Measurements from ENCODE around the gene FNIP1.
"Not testable (repeated sequence)": the region's sequence is repeated elsewhere in the genome, so short reads cannot be mapped to it uniquely, and the experiment has no call there.

FNIP1 gene

GRCh38 chr5:131782717-131783116 lies 14.1 kb downstream of the FNIP1 start:
- no peak overlapping the region for H2AK5ac ChIP-seq (ENCODE audit: low read depth, low read length)
- DNase-seq (ENCODE audit: low spot score) = no peak
- H2BK120ac ChIP-seq (ENCODE audit: low read depth, low read length) = no peak overlapping the region
- no peak overlapping the region for H2AFZ ChIP-seq (ENCODE audit: low read length)
- H3K4me3 ChIP-seq (ENCODE audit: low read length in 2 of 2) = no peak overlapping the region
- no peak overlapping the region for H3K27ac ChIP-seq (replicated peaks; ENCODE audit: low read length)
- no peak overlapping the region for H4K91ac ChIP-seq (ENCODE audit: low read depth, low read length, poor library complexity)
- no peak overlapping the region for H3K4me2 ChIP-seq (ENCODE audit: insufficient read depth, low read length, poor library complexity, severe bottlenecking)
- H3K4me1 ChIP-seq (ENCODE audit: control insufficient read depth in 2 of 2, insufficient read depth in 1 of 2, low read depth in 1 of 2, low read length in 2 of 2) = peaks cover 0 to 2% of the 10 kb centered on the region in 2 donors
- no peak overlapping the region for H3K14ac ChIP-seq (ENCODE audit: low read length)
- peaks cover 0 to 3% of the 10 kb centered on the region in 2 donors for H3K36me3 ChIP-seq (replicated peaks in 1 of 2; ENCODE audit: control insufficient read depth in 2 of 2, insufficient read depth in 2 of 2, low read length in 2 of 2)
- no peak overlapping the region for H2BK12ac ChIP-seq (ENCODE audit: low read length)
- peaks cover 6% of the 10 kb centered on the region for H3K79me1 ChIP-seq (ENCODE audit: low read depth, low read length)
- peaks cover 0 to 20% of the 10 kb centered on the region in 2 donors for H3K9me3 ChIP-seq (replicated peaks in 1 of 2; ENCODE audit: control insufficient read depth in 2 of 2, insufficient read depth in 1 of 2, low read depth in 1 of 2, low read length in 2 of 2)
- H3K4ac ChIP-seq (ENCODE audit: low read length) = no peak overlapping the region
- no peak overlapping the region for H3K23ac ChIP-seq (ENCODE audit: low read depth, low read length, poor library complexity)
- no peak overlapping the region for H3K9ac ChIP-seq (ENCODE audit: low read depth, low read length, poor library complexity)
- H3K27me3 ChIP-seq (ENCODE audit: control insufficient read depth in 3 of 3, insufficient read depth in 3 of 3, low read depth in 1 of 3, low read length in 3 of 3) = no peaks in the 10 kb centered on the region
- no peak overlapping the region for H4K8ac ChIP-seq (ENCODE audit: low read depth, low read length)
- no peak overlapping the region for H3K18ac ChIP-seq (ENCODE audit: low read length)
- WGBS, 2 donors (ENCODE audit: extremely low coverage in 2 of 2, insufficient read length in 2 of 2, insufficient replicate concordance in 1 of 2) = no CpG with 5 or more reads among the region's 11 CpGs
- no peak overlapping the region for H2BK5ac ChIP-seq (ENCODE audit: low read length)
- no peak overlapping the region for H2BK15ac ChIP-seq (ENCODE audit: low read length)

GRCh38 chr5:131778141-131778540 lies 18.7 kb downstream of the FNIP1 start:
- not testable (repeated sequence) for H3K4me1 ChIP-seq (ENCODE audit: control insufficient read depth in 2 of 2, insufficient read depth in 1 of 2, low read depth in 1 of 2, low read length in 2 of 2); H3K79me1 ChIP-seq (ENCODE audit: low read depth, low read length); H3K4me2 ChIP-seq (ENCODE audit: insufficient read depth, low read length, poor library complexity, severe bottlenecking); H4K91ac ChIP-seq (ENCODE audit: low read depth, low read length, poor library complexity); H3K23ac ChIP-seq (ENCODE audit: low read depth, low read length, poor library complexity); H3K27ac ChIP-seq (replicated peaks; ENCODE audit: low read length); H2BK120ac ChIP-seq (ENCODE audit: low read depth, low read length); H3K18ac ChIP-seq (ENCODE audit: low read length); H3K14ac ChIP-seq (ENCODE audit: low read length); H3K27me3 ChIP-seq (ENCODE audit: control insufficient read depth in 3 of 3, insufficient read depth in 3 of 3, low read depth in 1 of 3, low read length in 3 of 3); H3K4ac ChIP-seq (ENCODE audit: low read length); H2BK12ac ChIP-seq (ENCODE audit: low read length); DNase-seq (ENCODE audit: low spot score); H3K4me3 ChIP-seq (ENCODE audit: low read length in 2 of 2); H3K36me3 ChIP-seq (replicated peaks in 1 of 2; ENCODE audit: control insufficient read depth in 2 of 2, insufficient read depth in 2 of 2, low read length in 2 of 2); H4K8ac ChIP-seq (ENCODE audit: low read depth, low read length); H3K9ac ChIP-seq (ENCODE audit: low read depth, low read length, poor library complexity); H2BK5ac ChIP-seq (ENCODE audit: low read length); H2AK5ac ChIP-seq (ENCODE audit: low read depth, low read length); H2BK15ac ChIP-seq (ENCODE audit: low read length); H2AFZ ChIP-seq (ENCODE audit: low read length)
- WGBS, 2 donors (ENCODE audit: extremely low coverage in 2 of 2, insufficient read length in 2 of 2, insufficient replicate concordance in 1 of 2) = no CpG with 5 or more reads among the region's 1 CpG
- peaks cover 0 to 16% of the 10 kb centered on the region in 2 donors for H3K9me3 ChIP-seq (replicated peaks in 1 of 2; ENCODE audit: control insufficient read depth in 2 of 2, insufficient read depth in 1 of 2, low read depth in 1 of 2, low read length in 2 of 2)

GRCh38 chr5:131776450-131776849 lies 20.4 kb downstream of the FNIP1 start:
- Histone ChIP-seq H2BK120ac (ENCODE audit: low read depth, low read length) (no peak overlapping the region), H3K36me3 (replicated peaks in 1 of 2; ENCODE audit: control insufficient read depth in 2 of 2, insufficient read depth in 2 of 2, low read length in 2 of 2) (no peaks in the 10 kb centered on the region), H2AK5ac (ENCODE audit: low read depth, low read length) (no peak overlapping the region), H3K9me3 (replicated peaks in 1 of 2; ENCODE audit: control insufficient read depth in 2 of 2, insufficient read depth in 1 of 2, low read depth in 1 of 2, low read length in 2 of 2) (peaks cover 0 to 10% of the 10 kb centered on the region in 2 donors), H3K4me3 (ENCODE audit: low read length in 2 of 2) (no peak overlapping the region), H4K91ac (ENCODE audit: low read depth, low read length, poor library complexity) (no peak overlapping the region), H3K4me1 (ENCODE audit: control insufficient read depth in 2 of 2, insufficient read depth in 1 of 2, low read depth in 1 of 2, low read length in 2 of 2) (no peaks in the 10 kb centered on the region), H3K4me2 (ENCODE audit: insufficient read depth, low read length, poor library complexity, severe bottlenecking) (no peak overlapping the region), H3K18ac (ENCODE audit: low read length) (no peak overlapping the region), H3K4ac (ENCODE audit: low read length) (no peak overlapping the region), H3K9ac (ENCODE audit: low read depth, low read length, poor library complexity) (no peak overlapping the region), H3K79me1 (ENCODE audit: low read depth, low read length) (peaks cover 3% of the 10 kb centered on the region), H3K14ac (ENCODE audit: low read length) (no peak overlapping the region), H2BK15ac (ENCODE audit: low read length) (no peak overlapping the region), H3K27me3 (ENCODE audit: control insufficient read depth in 3 of 3, insufficient read depth in 3 of 3, low read depth in 1 of 3, low read length in 3 of 3) (no peaks in the 10 kb centered on the region), H2AFZ (ENCODE audit: low read length) (no peak overlapping the region), H3K27ac (replicated peaks; ENCODE audit: low read length) (no peak overlapping the region), H2BK5ac (ENCODE audit: low read length) (no peak overlapping the region), H2BK12ac (ENCODE audit: low read length) (no peak overlapping the region), H3K23ac (ENCODE audit: low read depth, low read length, poor library complexity) (no peak overlapping the region), H4K8ac (ENCODE audit: low read depth, low read length) (no peak overlapping the region)
- DNase-seq (ENCODE audit: low spot score) = no peak
- whole genome bisulfite sequencing, 2 donors (ENCODE audit: extremely low coverage in 2 of 2, insufficient read length in 2 of 2, insufficient replicate concordance in 1 of 2) = no CpG with 5 or more reads among the region's 1 CpG

GRCh38 chr5:131774652-131775367 lies 22.0 kb downstream of the FNIP1 start:
- H3K79me1 ChIP-seq (ENCODE audit: low read depth, low read length) = no peaks in the 10 kb centered on the region
- no peak overlapping the region for H4K91ac ChIP-seq (ENCODE audit: low read depth, low read length, poor library complexity)
- no peak overlapping the region for H3K9ac ChIP-seq (ENCODE audit: low read depth, low read length, poor library complexity)
- H2BK15ac ChIP-seq (ENCODE audit: low read length) = no peak overlapping the region
- H3K9me3 ChIP-seq (replicated peaks in 1 of 2; ENCODE audit: control insufficient read depth in 2 of 2, insufficient read depth in 1 of 2, low read depth in 1 of 2, low read length in 2 of 2) = no peaks in the 10 kb centered on the region
- H2AFZ ChIP-seq (ENCODE audit: low read length) = no peak overlapping the region
- no peak overlapping the region for H3K4ac ChIP-seq (ENCODE audit: low read length)
- H3K18ac ChIP-seq (ENCODE audit: low read length) = no peak overlapping the region
- H2BK5ac ChIP-seq (ENCODE audit: low read length) = no peak overlapping the region
- no peak overlapping the region for H2AK5ac ChIP-seq (ENCODE audit: low read depth, low read length)
- no peak overlapping the region for H2BK12ac ChIP-seq (ENCODE audit: low read length)
- no peak overlapping the region for H4K8ac ChIP-seq (ENCODE audit: low read depth, low read length)
- H3K14ac ChIP-seq (ENCODE audit: low read length) = no peak overlapping the region
- no peaks in the 10 kb centered on the region for H3K4me1 ChIP-seq (ENCODE audit: control insufficient read depth in 2 of 2, insufficient read depth in 1 of 2, low read depth in 1 of 2, low read length in 2 of 2)
- no peak overlapping the region for H2BK120ac ChIP-seq (ENCODE audit: low read depth, low read length)
- WGBS, 2 donors (ENCODE audit: extremely low coverage in 2 of 2, insufficient read length in 2 of 2, insufficient replicate concordance in 1 of 2) = no CpG with 5 or more reads among the region's 4 CpGs
- DNase-seq (ENCODE audit: low spot score) = no peak
- H3K4me3 ChIP-seq (ENCODE audit: low read length in 2 of 2) = no peak overlapping the region
- no peaks in the 10 kb centered on the region for H3K27me3 ChIP-seq (ENCODE audit: control insufficient read depth in 3 of 3, insufficient read depth in 3 of 3, low read depth in 1 of 3, low read length in 3 of 3)
- H3K27ac ChIP-seq (replicated peaks; ENCODE audit: low read length) = no peak overlapping the region
- H3K36me3 ChIP-seq (replicated peaks in 1 of 2; ENCODE audit: control insufficient read depth in 2 of 2, insufficient read depth in 2 of 2, low read length in 2 of 2) = no peaks in the 10 kb centered on the region
- H3K4me2 ChIP-seq (ENCODE audit: insufficient read depth, low read length, poor library complexity, severe bottlenecking) = no peak overlapping the region
- no peak overlapping the region for H3K23ac ChIP-seq (ENCODE audit: low read depth, low read length, poor library complexity)
